GM20000 (cell line): ENCODE results near the gene LMNA.

Experiments used
- DNase-seq: peaks from one replicate; pipeline ENCODE4 v3.0.0; 2012; ENCODE audit warnings: low spot score
- CTCF ChIP-seq: IDR thresholded peaks from 2 replicates; pipeline ENCODE4 v1.5.1; 2012; ENCODE audit warnings: mild to moderate bottlenecking, control low read depth; ENCODE audit errors: extremely low read depth, missing control alignments

The LMNA gene

DNA sequence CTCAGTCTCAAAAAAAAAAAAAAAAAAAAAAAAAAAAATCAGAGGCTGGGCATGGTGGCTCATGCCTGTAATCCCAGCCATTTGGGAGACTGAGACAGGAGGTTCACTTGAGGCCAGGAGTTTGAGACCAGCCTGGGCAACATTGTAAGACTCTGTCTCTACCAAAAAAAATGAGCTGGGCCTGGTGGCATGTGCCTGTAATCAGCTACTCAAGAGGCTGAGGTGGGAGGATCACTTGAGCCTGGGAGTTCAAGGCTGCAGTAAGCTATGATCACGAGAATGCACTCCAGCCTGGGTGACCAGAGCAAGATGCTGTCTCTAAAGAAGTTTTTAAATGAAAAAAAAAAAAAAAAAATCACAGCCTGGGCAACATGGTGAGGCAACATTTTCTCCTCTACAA, 49.2 kb downstream of the LMNA start:
- DNase-seq, result no peak
- no peak for TF ChIP-seq CTCF

- TF ChIP-seq CTCF, result no peak
- no peak for DNase-seq
These were observed 49.8 kb downstream of the LMNA start for GRCh38 chr1:156164125-156164831.

DNA sequence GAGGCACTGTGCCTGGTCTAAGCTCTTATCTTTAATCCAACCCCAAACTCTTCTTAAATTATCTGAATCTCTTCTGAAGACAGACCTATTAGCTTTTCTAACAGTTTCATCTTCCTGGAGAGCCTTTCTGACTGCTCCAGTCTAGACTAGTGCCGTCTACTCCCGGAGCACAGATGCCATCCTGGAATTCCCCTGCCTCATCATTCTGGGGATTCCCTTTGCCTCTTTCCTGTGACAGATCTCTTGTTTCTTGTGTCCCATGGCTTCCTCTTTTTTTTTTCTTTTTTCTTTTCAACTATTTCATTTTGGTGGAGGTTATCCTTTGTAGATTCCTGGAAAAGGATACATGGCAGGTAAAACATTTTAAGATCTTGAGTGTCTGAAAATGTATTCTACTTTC, 50.6 kb downstream of the LMNA start:
- no peak for TF ChIP-seq CTCF
- DNase-seq, result no peak

- DNase-seq, result no peak
- TF ChIP-seq CTCF, result no peak
These were observed 53.0 kb downstream of the LMNA start for GRCh38 chr1:156167536-156167935.

- TF ChIP-seq CTCF, result no peak
- no peak for DNase-seq
These were observed 58.4 kb downstream of the LMNA start for GRCh38 chr1:156172696-156173470.

GRCh38 chr1:156176610-156177210, 62.2 kb downstream of the LMNA start:
- TF ChIP-seq CTCF, result no peak
- DNase-seq, result no peak
